Activated naive CD4-positive, alpha-beta T cell treated with anti-CD3 and anti-CD28 coated beads for 36 hours (primary cell): ENCODE results near the gene TKTL1. TPM values are rescaled to one million over a fixed set of nuclear protein-coding genes. Genes with fewer than 3 reads are reported as not detected.

ENCODE experiments used
- CTCF ChIA-PET: fragments of 350-600 bp; sonication (Branson Sonifier 250); formaldehyde crosslinking; loops from one replicate; lab custom pipeline; 2021; ENCODE audit warnings: antibody characterized with exemption; lab: Charles Lee
- DNase-seq: peaks from one replicate; pipeline ENCODE4 v3.0.0-alpha.2; 2020
- H3K27ac Mint-ChIP-seq: one replicate; pipeline ENCODE4 v1.8.0; 2021; ENCODE audit warnings: mild to moderate bottlenecking, mixed read lengths
- H3K27me3 Mint-ChIP-seq: one replicate; pipeline ENCODE4 v1.8.0; 2021; ENCODE audit warnings: low read depth, mixed read lengths
- H3K36me3 Mint-ChIP-seq: one replicate; pipeline ENCODE4 v1.8.0; 2021; ENCODE audit warnings: low read depth, mixed read lengths
- H3K4me1 Mint-ChIP-seq: one replicate; pipeline ENCODE4 v1.8.0; 2021; ENCODE audit warnings: low read depth, mixed read lengths
- H3K4me3 Mint-ChIP-seq: one replicate; pipeline ENCODE4 v1.8.0; 2021; ENCODE audit warnings: mild to moderate bottlenecking, moderate library complexity, mixed read lengths
- H3K9me3 Mint-ChIP-seq: one replicate; pipeline ENCODE4 v1.8.0; 2021; ENCODE audit warnings: mixed read lengths
- intact Hi-C: fragments of 100-400 bp; cut with micrococcal nuclease; formaldehyde crosslinking; loops from one replicate; pipeline ENCODE4 v1.15.1; 2023
- total RNA-seq, 2 experiments: library from RNA; stranded (reverse); gene quantifications; one replicate each; pipeline ENCODE4 v1.2.3, GENCODE V29; 2021

Gene TKTL1
- total RNA-seq, 2 experiments from 2014 or later = not detected

DNA sequence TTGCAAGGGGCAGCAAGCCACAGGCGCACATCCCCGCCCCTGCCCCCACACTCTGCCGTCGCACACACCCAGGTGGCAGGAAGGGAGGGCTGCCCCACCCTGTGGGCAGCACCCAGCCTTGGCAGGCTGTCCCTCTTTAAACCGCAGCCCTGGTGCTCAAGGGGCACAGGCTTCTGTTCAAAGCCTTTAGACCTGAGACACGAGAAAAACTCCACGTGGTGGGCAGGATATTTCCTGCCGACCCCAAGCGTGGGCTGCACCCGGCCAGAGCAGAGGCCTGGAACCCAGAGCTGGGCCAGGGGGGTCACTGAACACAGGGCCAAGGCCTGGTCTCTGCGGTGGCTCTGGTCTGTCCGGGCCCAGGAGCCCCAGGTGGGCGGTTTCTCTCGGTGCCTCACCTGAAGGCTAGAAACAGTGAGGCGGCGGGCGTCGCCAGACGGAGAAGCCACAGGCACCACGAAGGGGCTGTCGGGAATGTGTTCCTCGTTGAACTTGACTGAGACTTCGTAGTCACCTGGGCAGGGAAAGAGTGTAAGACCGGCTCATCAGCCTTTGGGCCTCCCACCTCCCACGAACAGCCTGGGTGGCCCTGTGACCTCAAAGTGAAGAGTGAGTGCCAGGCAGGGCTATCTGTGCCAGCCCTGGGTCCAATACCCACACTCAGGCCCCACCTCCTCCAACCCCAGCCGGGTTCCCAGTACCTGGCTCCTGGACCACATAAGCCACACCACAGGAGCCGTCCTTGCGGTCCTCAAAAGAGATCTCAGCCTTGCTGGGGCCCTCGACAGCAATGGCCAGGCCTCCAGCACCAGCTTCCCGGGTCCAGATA lies 55.8 kb downstream of the TKTL1 start:
- Mint-ChIP-seq H3K9me3 (no peaks in the 10 kb centered on the region), H3K36me3 (peaks cover 7% of the 10 kb centered on the region), H3K27ac (peak overlapping the region; percentile 61), H3K27me3 (no peaks in the 10 kb centered on the region), H3K4me3 (no peak overlapping the region), H3K4me1 (peaks cover 19% of the 10 kb centered on the region)
- CTCF ChIA-PET = no interaction called here
- intact Hi-C loops = no loop called here
- no peak for DNase-seq

DNA sequence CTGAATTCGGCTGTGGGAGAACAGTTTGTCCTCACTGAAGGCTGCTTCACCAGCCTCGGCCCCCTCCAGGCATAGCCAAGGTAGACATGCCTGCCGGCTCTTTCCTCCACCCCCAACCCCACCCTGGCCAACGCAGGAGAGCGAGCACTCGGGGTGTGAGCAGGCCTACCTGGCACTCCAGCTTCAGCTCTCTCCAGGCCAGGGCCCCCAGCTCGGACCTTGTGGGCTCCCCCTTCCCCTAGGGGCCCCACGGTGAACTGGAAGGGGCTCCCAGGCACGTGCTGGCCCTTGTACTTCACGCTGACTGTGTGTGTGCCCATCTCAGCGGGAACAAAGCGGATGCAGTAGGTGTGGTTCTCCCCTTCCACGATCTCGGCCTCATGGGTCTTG lies 56.4 kb downstream of the TKTL1 start:
- no peak for DNase-seq
- Mint-ChIP-seq H3K9me3 (no peaks in the 10 kb centered on the region), H3K27ac (no peak overlapping the region), H3K27me3 (no peaks in the 10 kb centered on the region), H3K36me3 (peaks cover 8% of the 10 kb centered on the region), H3K4me1 (peaks cover 19% of the 10 kb centered on the region), H3K4me3 (no peak overlapping the region)
- intact Hi-C loops = no loop called here
- CTCF ChIA-PET = no interaction called here

DNA sequence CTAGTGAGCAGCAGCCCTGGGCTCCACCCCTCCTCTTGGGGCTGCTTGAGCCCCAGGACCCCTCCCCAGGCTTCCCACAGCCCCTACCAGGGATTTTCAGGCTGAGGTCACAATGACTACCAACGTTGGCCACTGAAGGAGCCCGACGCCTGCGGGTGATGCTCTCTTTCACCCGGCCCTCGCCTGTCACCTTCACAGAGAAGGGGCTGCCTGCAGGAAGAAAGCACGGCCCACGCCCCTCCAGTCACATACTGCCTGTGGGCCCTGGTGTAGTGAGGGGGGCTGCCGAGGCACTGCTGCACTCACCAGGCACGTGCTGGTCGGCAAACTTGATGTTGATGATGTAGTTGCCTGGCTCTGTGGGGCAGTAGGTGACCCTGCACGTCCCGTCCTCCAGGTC lies 56.9 kb downstream of the TKTL1 start:
- no peaks in the 10 kb centered on the region for H3K27me3 Mint-ChIP-seq
- H3K36me3 Mint-ChIP-seq = peaks cover 6% of the 10 kb centered on the region
- CTCF ChIA-PET = no interaction called here

DNA sequence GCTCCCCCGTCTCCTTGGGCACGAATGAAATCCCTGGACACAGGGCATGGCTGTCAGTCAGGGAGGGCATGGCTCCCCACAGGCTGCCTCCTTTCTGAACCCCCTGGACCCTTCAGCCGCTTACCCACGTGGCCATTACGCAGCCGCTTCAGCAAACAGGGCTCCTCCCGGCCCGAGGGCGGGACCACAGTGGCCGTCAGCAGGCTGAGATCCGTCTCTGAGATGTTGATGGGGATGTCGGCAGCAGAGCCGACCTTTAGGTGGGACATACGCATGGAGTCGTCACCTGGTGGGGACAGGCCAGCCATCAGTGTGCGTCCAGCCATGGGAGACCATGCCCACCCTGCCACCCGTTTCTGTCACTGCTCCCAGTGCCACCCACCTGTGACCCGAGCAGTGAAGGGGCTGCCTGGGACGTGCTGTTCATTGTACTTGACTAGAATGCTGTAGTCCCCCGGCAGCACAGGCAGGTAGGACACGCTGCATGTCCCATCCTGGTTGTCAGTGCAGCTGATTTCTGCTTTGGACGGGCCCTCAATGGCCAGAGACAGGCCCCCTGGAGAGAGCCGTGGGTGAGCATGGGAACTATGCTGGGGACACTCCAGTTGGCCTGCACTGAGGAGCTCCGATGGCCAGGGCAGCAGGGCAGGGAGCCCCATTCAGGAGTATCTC lies 57.7 kb downstream of the TKTL1 start:
- no peaks in the 10 kb centered on the region for H3K9me3 Mint-ChIP-seq
- H3K36me3 Mint-ChIP-seq = peaks cover 3% of the 10 kb centered on the region
- CTCF ChIA-PET = no interaction called here
- H3K4me1 Mint-ChIP-seq = peaks cover 14% of the 10 kb centered on the region
- no peak overlapping the region for H3K27ac Mint-ChIP-seq
- H3K27me3 Mint-ChIP-seq = no peaks in the 10 kb centered on the region
- no peak for DNase-seq
- no peak overlapping the region for H3K4me3 Mint-ChIP-seq
- intact Hi-C loops = no loop called here

More for the DNA sequence above, 56.9 kb downstream of the TKTL1 start:
- H3K9me3 Mint-ChIP-seq = no peaks in the 10 kb centered on the region
- H3K4me3 Mint-ChIP-seq = no peak overlapping the region
- no peak for DNase-seq
- intact Hi-C loops = no loop called here
- H3K27ac Mint-ChIP-seq = no peak overlapping the region
- H3K4me1 Mint-ChIP-seq = peaks cover 15% of the 10 kb centered on the region

DNA sequence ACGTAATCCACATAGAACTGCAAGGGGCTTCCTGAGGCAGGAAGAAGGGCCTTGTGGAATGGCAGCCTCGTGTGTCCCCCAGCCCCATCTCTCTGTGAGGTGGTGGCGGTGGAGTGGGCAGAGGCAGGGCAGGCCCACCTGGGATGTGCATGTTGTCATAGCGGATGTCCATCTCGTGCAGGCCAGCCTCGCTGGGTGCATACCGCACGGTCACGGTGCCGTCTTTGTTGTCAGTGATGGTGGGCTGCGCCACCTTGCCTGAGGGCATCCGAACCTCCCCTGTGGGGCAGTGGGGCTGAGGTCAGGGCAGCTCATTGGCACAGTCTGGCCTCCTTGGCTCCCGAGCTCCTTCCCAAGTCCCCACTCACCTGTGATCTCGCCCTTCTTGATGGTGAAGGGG lies 58.4 kb downstream of the TKTL1 start:
- CTCF ChIA-PET = no interaction called here
- Mint-ChIP-seq H3K27ac (no peak overlapping the region), H3K27me3 (no peaks in the 10 kb centered on the region), H3K9me3 (no peaks in the 10 kb centered on the region), H3K4me1 (peaks cover 16% of the 10 kb centered on the region), H3K4me3 (no peak overlapping the region), H3K36me3 (peaks cover 6% of the 10 kb centered on the region)
- no peak for DNase-seq
- intact Hi-C loops = no loop called here

DNA sequence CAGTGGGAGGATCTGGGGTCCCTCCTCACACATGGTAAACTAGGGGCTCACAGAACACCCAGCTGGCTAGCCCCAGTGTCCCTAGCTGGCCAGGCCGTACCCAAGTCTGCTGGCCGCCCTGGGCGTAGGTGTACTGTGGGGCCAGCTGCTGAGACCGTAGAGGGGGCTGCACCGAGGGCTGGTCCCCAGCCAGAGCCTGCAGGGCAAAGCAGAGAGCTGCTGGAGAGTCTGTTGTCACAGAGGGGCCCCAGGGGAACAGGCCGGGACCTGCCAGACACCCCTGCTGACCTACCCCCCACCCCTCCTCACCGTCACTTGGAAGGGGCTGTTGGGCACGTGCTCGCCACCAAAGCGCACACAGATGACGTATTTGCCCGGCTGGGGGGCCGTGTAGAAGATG lies 58.9 kb downstream of the TKTL1 start:
- Mint-ChIP-seq H3K4me1 (peaks cover 15% of the 10 kb centered on the region), H3K36me3 (peaks cover 6% of the 10 kb centered on the region), H3K27ac (no peak overlapping the region), H3K27me3 (no peaks in the 10 kb centered on the region), H3K4me3 (no peak overlapping the region), H3K9me3 (no peaks in the 10 kb centered on the region)
- CTCF ChIA-PET = no interaction called here
- intact Hi-C loops = no loop called here
- no peak for DNase-seq

DNA sequence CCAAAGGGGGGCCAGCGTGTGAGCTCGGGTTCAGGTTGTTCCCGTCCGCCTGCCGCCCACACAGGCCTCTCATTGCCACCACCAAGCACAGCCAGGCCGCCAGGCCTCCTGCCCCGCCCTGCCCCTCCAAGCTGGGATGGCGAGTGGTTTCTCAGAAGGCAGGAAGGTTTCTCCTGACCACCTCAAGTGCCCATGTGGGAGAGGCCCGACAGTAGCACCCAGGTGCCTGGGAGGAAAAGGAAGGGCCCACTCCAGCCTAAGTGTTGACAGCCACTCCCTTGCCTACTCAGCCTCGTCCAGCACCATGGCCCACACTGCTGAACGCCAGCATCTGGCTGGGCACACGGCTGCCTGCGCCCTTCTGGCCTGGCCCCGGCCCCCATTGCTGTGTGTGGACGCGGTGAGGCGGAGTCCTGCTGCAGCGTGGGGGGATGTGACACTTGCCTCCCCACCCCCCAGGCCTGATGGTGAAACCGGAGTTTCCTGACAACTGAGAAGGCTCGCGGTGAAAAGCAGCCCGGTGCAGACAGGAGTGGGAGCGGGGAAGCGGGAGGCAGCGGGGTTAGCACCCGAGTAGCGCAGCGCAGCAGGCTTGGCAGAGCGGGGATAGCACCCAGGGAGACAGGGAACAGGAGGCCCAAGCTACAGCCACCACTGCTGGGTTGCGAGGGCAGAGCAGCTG lies 59.6 kb downstream of the TKTL1 start:
- CTCF ChIA-PET = no interaction called here
- H3K27ac Mint-ChIP-seq = no peak overlapping the region
- no peak for DNase-seq

DNA sequence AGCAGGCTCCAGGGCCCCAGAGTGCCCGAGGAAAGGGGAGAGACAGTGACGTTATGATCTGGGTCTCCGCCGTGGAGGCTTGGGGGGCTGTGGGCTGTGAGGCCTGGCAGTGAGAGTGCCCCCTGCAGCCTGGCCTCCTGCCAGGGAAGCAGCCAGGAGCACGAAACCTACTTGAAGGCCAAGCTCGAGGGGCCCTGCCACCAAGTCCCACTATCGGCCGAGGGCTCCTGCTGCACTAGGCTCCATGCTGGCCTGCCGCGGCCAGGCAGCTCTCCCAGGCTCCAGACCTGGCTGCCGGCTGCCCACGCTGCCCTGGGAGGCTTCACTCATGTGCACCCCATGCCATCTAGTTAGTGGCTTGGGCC lies 60.2 kb downstream of the TKTL1 start:
- CTCF ChIA-PET = no interaction called here
- Mint-ChIP-seq H3K4me3 (no peak overlapping the region), H3K27me3 (no peaks in the 10 kb centered on the region), H3K27ac (no peak overlapping the region), H3K36me3 (peaks cover 7% of the 10 kb centered on the region), H3K9me3 (no peaks in the 10 kb centered on the region), H3K4me1 (peaks cover 15% of the 10 kb centered on the region)
- intact Hi-C loops = no loop called here
- DNase-seq = no peak

More for the DNA sequence above, 59.6 kb downstream of the TKTL1 start:
- intact Hi-C loops = no loop called here
- peaks cover 15% of the 10 kb centered on the region for H3K4me1 Mint-ChIP-seq
- no peak overlapping the region for H3K4me3 Mint-ChIP-seq
- H3K36me3 Mint-ChIP-seq = peaks cover 6% of the 10 kb centered on the region
- H3K27me3 Mint-ChIP-seq = no peaks in the 10 kb centered on the region
- no peaks in the 10 kb centered on the region for H3K9me3 Mint-ChIP-seq

DNA sequence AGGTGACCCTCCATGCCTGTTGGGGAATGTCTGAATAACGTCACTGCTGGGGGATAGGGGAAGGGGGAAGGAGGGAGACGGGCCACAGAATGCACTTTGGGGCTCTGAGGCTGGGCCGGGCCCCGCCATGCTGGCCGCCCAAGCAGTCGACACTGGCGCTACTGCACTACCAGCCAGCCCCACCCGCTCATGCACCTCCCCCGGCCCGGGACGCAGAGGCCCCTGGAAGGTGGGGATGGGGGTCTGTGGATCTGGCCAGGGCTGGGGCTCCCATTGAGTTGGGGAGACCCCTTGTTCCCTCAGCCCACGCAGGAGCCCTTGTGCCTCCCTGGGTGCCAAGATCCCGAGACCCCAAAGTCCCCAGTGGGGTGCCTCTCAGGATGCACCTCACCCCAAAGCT lies 61.0 kb downstream of the TKTL1 start:
- CTCF ChIA-PET = no interaction called here
- DNase-seq = no peak
- Mint-ChIP-seq H3K27ac (no peak overlapping the region), H3K27me3 (no peaks in the 10 kb centered on the region), H3K4me3 (no peak overlapping the region), H3K36me3 (peaks cover 7% of the 10 kb centered on the region), H3K9me3 (no peaks in the 10 kb centered on the region), H3K4me1 (peaks cover 12% of the 10 kb centered on the region)
- intact Hi-C loops = no loop called here

DNA sequence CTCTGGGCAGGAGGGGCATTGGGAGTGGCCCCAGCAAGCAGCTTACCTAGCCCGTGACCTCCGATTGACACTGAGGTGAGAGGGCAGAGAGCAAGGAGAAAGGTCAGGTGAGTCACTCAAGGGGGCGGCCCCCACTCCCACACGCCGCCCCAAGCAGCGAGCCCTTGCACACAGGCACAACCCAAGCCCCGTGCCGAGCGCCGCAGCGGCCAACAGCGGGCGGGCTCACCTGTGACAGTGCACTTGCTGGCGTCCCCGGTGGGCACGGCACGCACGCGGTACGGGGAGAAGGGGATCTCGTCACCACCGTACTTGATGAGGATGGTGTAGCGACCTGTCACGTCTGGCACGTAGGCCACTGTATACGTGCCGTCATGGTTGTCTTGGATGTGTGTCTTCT lies 61.6 kb downstream of the TKTL1 start:
- Mint-ChIP-seq H3K4me3 (no peak overlapping the region), H3K27ac (no peak overlapping the region)
- intact Hi-C loops = no loop called here

DNA sequence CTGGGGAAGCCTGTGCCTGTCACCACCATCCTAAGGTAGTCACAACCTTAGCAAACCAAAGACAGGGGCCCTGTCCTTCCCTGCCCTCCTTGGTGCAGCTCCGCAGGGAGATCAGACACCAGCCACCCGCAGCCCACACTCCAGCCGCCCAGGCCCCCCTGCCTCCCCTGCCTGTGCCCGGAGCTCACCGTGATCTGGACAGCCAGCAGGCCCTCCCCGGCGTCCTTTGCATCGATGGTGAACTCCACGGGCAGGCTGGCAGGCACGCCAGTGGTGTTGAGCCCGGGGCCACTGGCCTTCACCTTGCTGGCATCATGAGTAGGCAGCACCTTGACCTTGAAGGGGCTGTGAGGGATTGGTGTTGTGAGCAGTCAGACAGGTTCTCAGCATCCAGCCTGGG lies 62.4 kb downstream of the TKTL1 start:
- Mint-ChIP-seq H3K27ac (peak overlapping the region; percentile 63), H3K4me3 (no peak overlapping the region), H3K36me3 (peaks cover 9% of the 10 kb centered on the region), H3K9me3 (no peaks in the 10 kb centered on the region), H3K4me1 (peaks cover 10% of the 10 kb centered on the region), H3K27me3 (no peaks in the 10 kb centered on the region)
- intact Hi-C loops = no loop called here
- CTCF ChIA-PET = no interaction called here
- no peak for DNase-seq

More for the DNA sequence above, 61.6 kb downstream of the TKTL1 start:
- Mint-ChIP-seq H3K27me3 (no peaks in the 10 kb centered on the region), H3K4me1 (peaks cover 9% of the 10 kb centered on the region), H3K9me3 (no peaks in the 10 kb centered on the region), H3K36me3 (peaks cover 7% of the 10 kb centered on the region)
- CTCF ChIA-PET = no interaction called here
- no peak for DNase-seq

DNA sequence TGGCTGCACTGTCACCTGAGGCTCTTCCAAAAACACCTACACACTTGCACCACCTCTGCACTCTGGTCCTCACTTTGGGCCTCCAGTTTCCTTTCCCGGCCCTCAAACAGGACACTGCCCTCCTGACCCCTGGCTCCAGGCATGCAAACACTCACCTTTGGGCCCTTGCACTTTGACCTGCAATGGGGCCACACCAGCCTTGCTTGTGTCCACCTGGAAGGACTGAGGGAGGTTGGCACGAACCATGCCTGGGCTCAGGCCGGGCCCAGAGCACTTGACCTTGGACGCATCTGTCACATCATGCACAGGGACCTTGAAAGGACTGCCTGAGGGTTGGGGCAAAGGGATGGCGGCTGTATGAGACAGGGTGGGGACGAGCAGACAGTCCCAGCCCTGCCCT lies 63.2 kb downstream of the TKTL1 start:
- Mint-ChIP-seq H3K4me3 (no peak overlapping the region), H3K36me3 (peaks cover 11% of the 10 kb centered on the region), H3K27me3 (no peaks in the 10 kb centered on the region), H3K4me1 (peaks cover 7% of the 10 kb centered on the region), H3K27ac (peak overlapping the region; percentile 63), H3K9me3 (no peaks in the 10 kb centered on the region)
- DNase-seq = no peak
- CTCF ChIA-PET = no interaction called here
- intact Hi-C loops = no loop called here
